Muscle of arm (tissue), 12 donors: Measurements from ENCODE around the gene SNRNP48. TPM values are rescaled to one million over a fixed set of nuclear protein-coding genes. Genes with fewer than 3 reads are reported as not detected.

ENCODE experiments used
- DNase-seq: peaks from one replicate; pipeline ENCODE4 v3.0.0-alpha.2; 2013
- polyA plus RNA-seq, 12 donors: library from polyadenylated mRNA; unstranded; fragments of 120-200 nt; gene quantifications; one replicate each; pipeline ENCODE4 v1.2.1, GENCODE V29; 2013; ENCODE audit not compliant: insufficient read length in 12 of 12

Gene SNRNP48
- polyA plus RNA-seq, 12 donors: 11.9 to 22.0 (median 15.8) TPM; not detected in 1

DNA sequence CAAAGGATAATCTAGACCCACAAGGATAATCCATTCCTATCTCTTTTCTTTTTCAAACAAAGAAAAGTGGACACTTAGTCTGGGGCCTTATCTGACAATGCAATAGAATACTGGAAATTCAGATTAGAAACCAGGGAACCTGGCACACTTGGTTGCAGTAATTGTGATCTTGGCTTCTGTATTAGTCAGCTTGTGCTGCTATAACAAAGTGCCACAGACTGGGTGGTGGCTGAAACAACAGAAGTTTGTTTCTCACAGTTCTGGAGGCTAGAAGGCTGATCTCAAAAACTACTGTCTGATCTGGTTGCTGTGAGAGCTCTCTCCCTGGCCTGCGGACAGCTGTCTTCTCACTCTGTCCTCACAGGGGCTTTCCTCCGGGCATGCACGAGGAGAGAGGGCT, 49.4 kb downstream of the SNRNP48 start:
- no peak for DNase-seq

- DNase-seq: no peak
Observed at GRCh38 chr6:7640016-7640415, 50.0 kb downstream of the SNRNP48 start.

- no peak for DNase-seq
Observed at GRCh38 chr6:7640607-7641577, 50.9 kb downstream of the SNRNP48 start.

DNA sequence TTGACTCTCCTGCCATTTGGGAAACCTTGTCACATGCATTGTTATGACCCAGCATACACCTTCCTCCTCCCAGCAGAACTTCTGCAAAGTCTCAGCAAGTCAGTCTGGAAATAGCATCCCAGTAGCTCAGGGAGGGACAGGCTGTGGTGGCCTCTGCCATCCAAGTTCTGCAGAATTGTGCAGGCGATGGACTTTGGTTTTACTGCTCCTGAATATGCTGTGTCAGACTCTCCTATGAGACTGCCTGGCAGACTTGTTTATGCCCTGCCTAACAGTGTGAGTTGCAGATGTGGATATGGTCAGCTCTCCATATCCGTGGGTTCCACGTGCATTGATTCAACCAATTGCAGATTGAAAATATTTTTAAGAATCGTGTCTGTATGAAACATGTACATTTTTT, 52.8 kb downstream of the SNRNP48 start:
- no peak for DNase-seq

DNA sequence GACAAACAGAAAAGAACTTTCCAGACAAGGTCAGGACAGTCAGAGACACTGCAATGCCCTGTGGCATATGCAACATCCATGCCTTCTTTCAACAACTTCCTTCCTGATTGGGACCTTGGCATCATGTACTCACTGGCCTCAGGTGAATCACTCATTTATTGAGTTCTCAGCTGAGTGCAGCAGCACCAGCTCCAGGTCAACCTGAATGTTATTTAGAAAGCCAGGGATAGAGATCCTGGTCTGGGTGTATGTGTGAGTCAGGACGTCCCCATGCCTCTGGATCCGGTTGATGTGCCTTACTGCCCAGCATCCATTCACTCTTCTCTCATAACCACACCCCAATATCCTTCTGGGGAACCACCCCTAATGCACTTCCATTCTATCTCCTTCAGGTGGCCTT, 54.4 kb downstream of the SNRNP48 start:
- DNase-seq: no peak

- no peak for DNase-seq
Observed at GRCh38 chr6:7646394-7646793, 56.4 kb downstream of the SNRNP48 start.

GRCh38 chr6:7647504-7647903, 57.5 kb downstream of the SNRNP48 start:
- no peak for DNase-seq

GRCh38 chr6:7649037-7649810, 59.2 kb downstream of the SNRNP48 start:
- no peak for DNase-seq

- DNase-seq: no peak
Observed at GRCh38 chr6:7650878-7651277, 60.9 kb downstream of the SNRNP48 start.

DNA sequence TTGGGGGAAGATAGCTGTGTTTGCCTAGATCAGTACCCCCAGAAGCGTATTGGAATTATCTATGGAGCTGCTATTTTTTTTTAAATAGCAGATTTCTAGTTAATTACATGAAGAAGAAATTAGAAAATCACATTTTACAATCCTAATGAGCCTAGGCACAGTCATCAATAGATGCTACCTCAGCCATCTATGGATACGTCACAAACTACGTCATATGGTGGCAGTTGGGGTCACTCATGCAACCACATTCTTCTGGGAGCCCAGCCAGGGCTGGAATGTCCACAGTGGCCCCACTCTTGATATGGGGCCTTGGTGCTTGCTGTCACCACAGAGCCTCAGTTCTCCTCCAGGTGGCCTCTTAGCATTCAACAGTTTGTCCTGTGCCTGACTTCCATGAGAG, 63.0 kb downstream of the SNRNP48 start:
- no peak for DNase-seq

DNA sequence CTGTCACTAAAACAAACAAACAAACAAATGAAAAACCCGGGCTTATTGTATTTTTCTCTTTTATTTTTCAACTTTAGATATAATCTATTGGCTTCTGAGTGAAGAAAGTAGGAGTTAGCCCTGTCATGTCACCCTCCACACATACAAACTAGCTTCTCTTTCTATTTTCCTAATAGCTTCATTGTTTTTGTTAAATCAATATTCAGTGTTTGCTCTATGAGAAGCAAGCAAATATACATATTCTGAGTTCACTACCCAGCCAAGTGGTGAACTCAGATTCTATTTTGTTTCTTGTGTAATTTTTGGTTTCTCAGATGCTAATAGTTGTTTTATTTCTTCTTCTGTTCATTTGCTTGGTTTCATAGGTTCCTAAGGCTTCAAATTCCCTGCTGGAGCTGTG, 66.4 kb downstream of the SNRNP48 start:
- DNase-seq: no peak

DNA sequence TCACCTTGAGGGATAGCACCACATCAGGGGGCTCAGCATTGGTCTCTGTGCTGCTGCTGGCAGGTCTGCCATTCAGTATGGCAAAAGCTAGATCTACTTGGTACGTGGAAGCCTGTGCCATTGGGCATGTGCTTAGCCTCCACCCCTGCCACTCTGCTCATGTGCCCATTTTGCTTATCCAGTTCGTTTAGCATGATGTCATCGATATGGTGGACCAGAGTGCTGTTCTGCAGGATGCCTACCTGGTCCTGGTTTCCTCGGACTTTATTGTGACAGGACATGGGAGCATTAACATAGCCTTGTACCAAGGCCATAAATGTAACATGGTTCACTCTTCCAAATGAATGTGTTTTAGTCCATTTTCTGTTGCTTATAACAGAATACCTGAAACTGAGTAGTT, 68.5 kb downstream of the SNRNP48 start:
- no peak for DNase-seq

GRCh38 chr6:7661364-7661763, 71.4 kb downstream of the SNRNP48 start:
- DNase-seq: no peak

Other genes starting within 250 kb of the SNRNP48 start
- gene CAGE1, start 200.5 kb upstream of the SNRNP48 start, polyA plus RNA-seq: under 1 TPM in 3 of 12 donors, not detected in 9; 0.12 to 0.36 (median 0.19) TPM
- gene RIOK1, start 200.4 kb upstream of the SNRNP48 start, polyA plus RNA-seq: 10 to 100 TPM in 11 of 12 donors, not detected in 1; 20.5 to 48.1 (median 28.0) TPM
- gene DSP, start 48.5 kb upstream of the SNRNP48 start, polyA plus RNA-seq: 100 to 1,000 TPM in 2 of 12 donors, 10 to 100 TPM in 2, 1 to 10 TPM in 7, not detected in 1; 2.0 to 334 (median 3.9) TPM
- 1 to 10 TPM in 8 of 12 donors, under 1 TPM in 2, not detected in 2; 0.69 to 3.0 (median 1.3) TPM for gene BMP6, start 135.9 kb downstream of the SNRNP48 start, polyA plus RNA-seq